K562 (cell line): ENCODE measurements around the gene CD300A.

ENCODE experiments used
- ELF1 ChIP-seq: fragments of 200-800 bp; sonication (Bioruptor generic); IDR thresholded peaks from 2 replicates; pipeline ENCODE4 v1.6.1; 2016; ENCODE audit warnings: missing genetic modification characterization, missing compliant biosample characterization
- GTF2A2 ChIP-seq: IDR thresholded peaks from 2 replicates; pipeline ENCODE4 v1.6.1; 2016; ENCODE audit warnings: mild to moderate bottlenecking, missing genetic modification characterization, missing compliant biosample characterization
- HDAC2 ChIP-seq: fragments of 450-650 bp; IDR thresholded peaks from 2 replicates; pipeline ENCODE4 v1.6.1; 2016; ENCODE audit warnings: mild to moderate bottlenecking
- HDAC6 ChIP-seq: IDR thresholded peaks from 2 replicates; pipeline ENCODE4 v1.6.1; 2012; ENCODE audit warnings: low read depth, mild to moderate bottlenecking, control low read depth, inconsistent platforms, low read length, moderate library complexity
- MED1 ChIP-seq: sonication (generic); formaldehyde crosslinking; IDR thresholded peaks from 2 replicates; pipeline ENCODE4 v1.8.1; 2023; ENCODE audit warnings: missing genetic modification reagents, borderline replicate concordance
- MEF2D ChIP-seq: conservative IDR thresholded peaks from 2 replicates; pipeline ENCODE4 v1.6.1; 2016; ENCODE audit warnings: low read depth, missing genetic modification characterization, missing compliant biosample characterization
- NCOA6 ChIP-seq: fragments of 450-650 bp; IDR thresholded peaks from 2 replicates; pipeline ENCODE4 v1.6.1; 2017; ENCODE audit warnings: mild to moderate bottlenecking
- POLR2AphosphoS5 ChIP-seq: IDR thresholded peaks from 2 replicates; pipeline ENCODE4 v1.6.1; 2011; ENCODE audit warnings: mild to moderate bottlenecking, low read depth, low read length, moderate library complexity; ENCODE audit not compliant: control insufficient read depth, insufficient read depth
- REST ChIP-seq, 2 experiments: fragments of 450-650 bp; formaldehyde crosslinking in 1 of 2; IDR thresholded peaks; 2 replicates each; pipeline versions ENCODE4 v1.4.0 to v1.6.1; 2014 to 2020; ENCODE audit warnings: mild to moderate bottlenecking in 2 of 2, borderline replicate concordance in 1 of 2, low read depth in 1 of 2
- SMAD4 ChIP-seq: fragments of 250-450 bp; sonication (Bioruptor Pico); conservative IDR thresholded peaks from 2 replicates; pipeline ENCODE4 v1.8.0; 2021; ENCODE audit warnings: inconsistent platforms, mild to moderate bottlenecking, moderate library complexity
- ZNF512 ChIP-seq: IDR thresholded peaks from 2 replicates; pipeline ENCODE4 v1.6.1; 2016; ENCODE audit warnings: missing genetic modification characterization, missing compliant biosample characterization
- TF ChIP-seq, protein P1 (sequence below), 3 experiments: IDR thresholded peaks in 2 of 3; conservative IDR thresholded peaks in 1 of 3; 2 replicates each; pipeline ENCODE4 v1.5.1; 2011 to 2012; ENCODE audit warnings: low read length in 3 of 3, mild to moderate bottlenecking in 3 of 3, control low read depth in 2 of 3, improper control_type of control experiment in 1 of 3, inconsistent platforms in 1 of 3, low read depth in 1 of 3, mixed read lengths in 1 of 3, moderate library complexity in 1 of 3; ENCODE audit not compliant: insufficient read depth in 2 of 3
- TF ChIP-seq, protein P2 (sequence below): sonication (generic); formaldehyde crosslinking; IDR thresholded peaks from 2 replicates; pipeline ENCODE4 v1.8.1; 2023; ENCODE audit warnings: mild to moderate bottlenecking, missing genetic modification reagents

- no peak for TF ChIP-seq SMAD4 (CRISPR knock-in tag)
- TF ChIP-seq MED1 = no peak
- TF ChIP-seq, protein P1, sequence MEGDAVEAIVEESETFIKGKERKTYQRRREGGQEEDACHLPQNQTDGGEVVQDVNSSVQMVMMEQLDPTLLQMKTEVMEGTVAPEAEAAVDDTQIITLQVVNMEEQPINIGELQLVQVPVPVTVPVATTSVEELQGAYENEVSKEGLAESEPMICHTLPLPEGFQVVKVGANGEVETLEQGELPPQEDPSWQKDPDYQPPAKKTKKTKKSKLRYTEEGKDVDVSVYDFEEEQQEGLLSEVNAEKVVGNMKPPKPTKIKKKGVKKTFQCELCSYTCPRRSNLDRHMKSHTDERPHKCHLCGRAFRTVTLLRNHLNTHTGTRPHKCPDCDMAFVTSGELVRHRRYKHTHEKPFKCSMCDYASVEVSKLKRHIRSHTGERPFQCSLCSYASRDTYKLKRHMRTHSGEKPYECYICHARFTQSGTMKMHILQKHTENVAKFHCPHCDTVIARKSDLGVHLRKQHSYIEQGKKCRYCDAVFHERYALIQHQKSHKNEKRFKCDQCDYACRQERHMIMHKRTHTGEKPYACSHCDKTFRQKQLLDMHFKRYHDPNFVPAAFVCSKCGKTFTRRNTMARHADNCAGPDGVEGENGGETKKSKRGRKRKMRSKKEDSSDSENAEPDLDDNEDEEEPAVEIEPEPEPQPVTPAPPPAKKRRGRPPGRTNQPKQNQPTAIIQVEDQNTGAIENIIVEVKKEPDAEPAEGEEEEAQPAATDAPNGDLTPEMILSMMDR (IDR thresholded peaks at IDR 0.05 in 2 of 3, conservative IDR thresholded peaks at IDR 0.05 in 1 of 3; ENCODE audit: insufficient read depth in 2 of 3, low read depth in 1 of 3, low read length in 3 of 3) = peak; percentile 79 to 88 (median 87)
- peak; percentile 81 for TF ChIP-seq REST (IDR thresholded peaks at IDR 0.05; ENCODE audit: borderline replicate concordance)
- no peak for TF ChIP-seq REST (CRISPR knock-in tag; IDR thresholded peaks at IDR 0.05; ENCODE audit: low read depth)
- no peak for TF ChIP-seq NCOA6
- TF ChIP-seq ELF1 (tag) = no peak
- TF ChIP-seq POLR2AphosphoS5 = no peak
- TF ChIP-seq GTF2A2 (tag) = no peak
- no peak for TF ChIP-seq MEF2D
- TF ChIP-seq ZNF512 (tag) = no peak
- TF ChIP-seq, protein P2, sequence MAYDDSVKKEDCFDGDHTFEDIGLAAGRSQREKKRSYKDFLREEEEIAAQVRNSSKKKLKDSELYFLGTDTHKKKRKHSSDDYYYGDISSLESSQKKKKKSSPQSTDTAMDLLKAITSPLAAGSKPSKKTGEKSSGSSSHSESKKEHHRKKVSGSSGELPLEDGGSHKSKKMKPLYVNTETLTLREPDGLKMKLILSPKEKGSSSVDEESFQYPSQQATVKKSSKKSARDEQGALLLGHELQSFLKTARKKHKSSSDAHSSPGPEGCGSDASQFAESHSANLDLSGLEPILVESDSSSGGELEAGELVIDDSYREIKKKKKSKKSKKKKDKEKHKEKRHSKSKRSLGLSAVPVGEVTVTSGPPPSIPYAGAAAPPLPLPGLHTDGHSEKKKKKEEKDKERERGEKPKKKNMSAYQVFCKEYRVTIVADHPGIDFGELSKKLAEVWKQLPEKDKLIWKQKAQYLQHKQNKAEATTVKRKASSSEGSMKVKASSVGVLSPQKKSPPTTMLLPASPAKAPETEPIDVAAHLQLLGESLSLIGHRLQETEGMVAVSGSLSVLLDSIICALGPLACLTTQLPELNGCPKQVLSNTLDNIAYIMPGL = no peak
- TF ChIP-seq HDAC2 = no peak
- TF ChIP-seq HDAC6 = no peak
These were observed 28.7 kb upstream of the CD300A start for GRCh38 chr17:74437702-74438101.
